ENCODE data around the gene SHISA6. TPM values are rescaled to one million over a fixed set of nuclear protein-coding genes. Genes with fewer than 3 reads are reported as not detected.

The SHISA6 gene
- polyA plus RNA-seq, 1 experiment = not detected

DNA sequence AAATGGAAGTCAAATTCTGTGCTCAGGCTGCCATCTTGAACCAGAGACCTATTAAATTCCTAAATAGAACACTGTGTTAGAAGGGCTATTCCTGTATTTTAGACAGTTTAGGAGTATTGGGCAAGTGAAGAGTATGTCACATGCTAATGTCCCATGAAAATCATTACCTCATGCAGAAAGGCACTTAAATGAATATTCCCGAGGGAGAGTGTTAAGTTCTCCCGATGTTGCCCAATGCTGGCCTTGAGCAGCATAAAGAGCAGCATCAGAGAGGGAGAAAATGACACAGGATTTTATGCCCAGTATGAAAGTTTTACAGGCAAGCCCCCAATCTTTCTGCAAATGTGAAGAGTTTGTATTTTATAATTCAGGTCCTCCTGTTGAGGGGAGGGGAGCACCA is 28.2 kb upstream of the SHISA6 start:
- CTCF ChIA-PET = no interaction called here
- TF ChIP-seq, protein P1, sequence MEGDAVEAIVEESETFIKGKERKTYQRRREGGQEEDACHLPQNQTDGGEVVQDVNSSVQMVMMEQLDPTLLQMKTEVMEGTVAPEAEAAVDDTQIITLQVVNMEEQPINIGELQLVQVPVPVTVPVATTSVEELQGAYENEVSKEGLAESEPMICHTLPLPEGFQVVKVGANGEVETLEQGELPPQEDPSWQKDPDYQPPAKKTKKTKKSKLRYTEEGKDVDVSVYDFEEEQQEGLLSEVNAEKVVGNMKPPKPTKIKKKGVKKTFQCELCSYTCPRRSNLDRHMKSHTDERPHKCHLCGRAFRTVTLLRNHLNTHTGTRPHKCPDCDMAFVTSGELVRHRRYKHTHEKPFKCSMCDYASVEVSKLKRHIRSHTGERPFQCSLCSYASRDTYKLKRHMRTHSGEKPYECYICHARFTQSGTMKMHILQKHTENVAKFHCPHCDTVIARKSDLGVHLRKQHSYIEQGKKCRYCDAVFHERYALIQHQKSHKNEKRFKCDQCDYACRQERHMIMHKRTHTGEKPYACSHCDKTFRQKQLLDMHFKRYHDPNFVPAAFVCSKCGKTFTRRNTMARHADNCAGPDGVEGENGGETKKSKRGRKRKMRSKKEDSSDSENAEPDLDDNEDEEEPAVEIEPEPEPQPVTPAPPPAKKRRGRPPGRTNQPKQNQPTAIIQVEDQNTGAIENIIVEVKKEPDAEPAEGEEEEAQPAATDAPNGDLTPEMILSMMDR (IDR thresholded peaks at IDR 0.05; ENCODE audit: insufficient read depth, low read depth, low read length) = no peak
- Histone ChIP-seq H3K4me3 (ENCODE audit: low read depth, low read length) (no peak overlapping the region), H3K27me3 (ENCODE audit: control insufficient read depth, insufficient read depth, low read length) (no peaks in the 10 kb centered on the region), H3K36me3 (ENCODE audit: control insufficient read depth, insufficient read depth, low read length) (no peaks in the 10 kb centered on the region)
- POLR2A ChIA-PET = no interaction called here
- no peak for DNase-seq (ENCODE audit: low read depth)

DNA sequence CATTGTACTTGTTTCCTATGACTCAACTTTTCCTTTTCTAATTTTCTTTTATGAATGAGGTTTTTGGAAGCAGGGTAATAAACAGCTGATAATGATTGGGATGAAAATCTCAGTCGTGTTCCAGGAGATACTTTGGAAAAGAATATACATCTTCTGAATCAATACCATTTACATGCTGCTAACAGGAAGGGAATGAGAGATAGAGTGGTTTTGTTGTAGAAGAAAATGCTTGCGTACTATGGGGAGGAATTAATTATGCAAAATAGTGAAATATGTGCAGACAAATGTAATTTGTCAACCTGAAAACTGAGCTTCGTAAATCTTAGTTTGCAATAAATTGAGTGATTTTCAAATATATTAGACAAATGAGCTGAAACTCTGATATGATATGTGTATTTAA is 24.0 kb upstream of the SHISA6 start:
- no peaks in the 10 kb centered on the region for H3K27me3 ChIP-seq (ENCODE audit: control insufficient read depth, insufficient read depth, low read length)
- ChIA-PET POLR2A (no interaction called here), CTCF (no interaction called here)
- TF ChIP-seq, protein P1 (IDR thresholded peaks at IDR 0.05; ENCODE audit: insufficient read depth, low read depth, low read length) = no peak
- no peak overlapping the region for H3K4me3 ChIP-seq (ENCODE audit: low read depth, low read length)
- no peak for DNase-seq (ENCODE audit: low read depth)
- no peaks in the 10 kb centered on the region for H3K36me3 ChIP-seq (ENCODE audit: control insufficient read depth, insufficient read depth, low read length)

DNA sequence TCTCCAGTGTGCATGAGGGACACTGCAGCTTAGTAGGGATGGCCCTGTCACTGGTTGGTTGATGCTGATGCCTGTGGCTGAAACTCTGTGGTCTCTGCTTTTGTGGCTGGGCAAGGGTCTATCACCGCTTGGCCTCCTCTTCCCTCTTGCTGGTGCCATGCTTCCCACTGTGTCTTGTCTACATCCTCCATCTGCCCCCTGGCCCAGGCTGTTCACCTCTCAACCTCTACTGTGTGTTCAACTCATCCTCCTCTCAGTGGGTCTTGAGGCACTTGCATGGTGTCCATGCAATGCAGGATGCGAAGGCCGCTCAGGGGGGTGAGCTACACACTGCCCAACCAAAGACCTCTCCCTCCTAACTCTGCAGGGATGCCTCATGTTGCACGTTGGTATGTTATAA is 19.8 kb upstream of the SHISA6 start:
- Histone ChIP-seq H3K4me3 (ENCODE audit: low read depth, low read length) (no peak overlapping the region), H3K27me3 (ENCODE audit: control insufficient read depth, insufficient read depth, low read length) (no peaks in the 10 kb centered on the region), H3K36me3 (ENCODE audit: control insufficient read depth, insufficient read depth, low read length) (no peaks in the 10 kb centered on the region)
- TF ChIP-seq, protein P1 (IDR thresholded peaks at IDR 0.05; ENCODE audit: insufficient read depth, low read depth, low read length) = no peak
- ChIA-PET CTCF (no interaction called here), POLR2A (no interaction called here)
- no peak for DNase-seq (ENCODE audit: low read depth)

DNA sequence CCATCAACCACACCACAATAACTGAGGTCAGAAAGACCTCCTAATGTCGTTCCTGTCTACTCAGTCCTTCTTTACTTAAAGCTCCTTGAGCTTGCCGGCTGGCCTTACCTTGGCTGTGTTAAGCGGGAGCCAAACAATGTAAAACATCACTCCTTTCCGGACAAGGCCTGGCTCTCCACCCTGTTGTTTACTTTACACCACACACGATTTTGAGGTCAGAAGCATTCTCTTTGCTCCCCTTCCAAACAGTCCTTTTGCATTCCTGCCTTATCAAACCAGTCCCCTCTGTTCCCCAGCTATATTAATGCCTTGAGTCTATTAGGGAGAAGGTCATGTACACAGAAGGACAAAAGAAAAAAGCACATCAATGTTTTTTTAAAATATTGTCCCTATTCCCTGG is 19.3 kb upstream of the SHISA6 start:
- DNase-seq (ENCODE audit: low read depth) = no peak
- ChIA-PET CTCF (no interaction called here), POLR2A (no interaction called here)
- no peak overlapping the region for H3K4me3 ChIP-seq (ENCODE audit: low read depth, low read length)
- H3K27me3 ChIP-seq (ENCODE audit: control insufficient read depth, insufficient read depth, low read length) = no peaks in the 10 kb centered on the region
- TF ChIP-seq, protein P1 (IDR thresholded peaks at IDR 0.05; ENCODE audit: insufficient read depth, low read depth, low read length) = no peak
- no peaks in the 10 kb centered on the region for H3K36me3 ChIP-seq (ENCODE audit: control insufficient read depth, insufficient read depth, low read length)

DNA sequence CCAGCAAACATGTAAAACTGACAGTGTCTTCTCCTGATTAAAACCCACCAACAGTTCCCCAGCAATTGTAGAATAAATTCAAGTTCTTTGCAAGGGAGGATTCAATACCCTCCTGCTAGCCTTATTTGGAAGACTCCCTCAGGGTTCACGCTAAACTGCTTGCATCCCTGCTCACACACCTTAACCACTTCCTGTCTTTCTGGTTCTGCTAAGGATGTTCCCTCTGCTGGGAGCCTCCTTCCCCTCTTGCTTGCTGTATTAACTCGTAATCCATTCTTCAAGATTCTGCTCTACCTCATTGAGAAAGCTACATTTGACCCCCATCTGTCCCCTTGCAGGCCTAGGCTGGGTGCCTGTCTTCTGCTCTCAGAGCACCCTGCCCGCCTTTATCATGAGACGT is 2.3 kb upstream of the SHISA6 start:
- POLR2A ChIA-PET = no interaction called here
- H3K36me3 ChIP-seq (ENCODE audit: control insufficient read depth, insufficient read depth, low read length) = no peaks in the 10 kb centered on the region
- TF ChIP-seq, protein P1 (IDR thresholded peaks at IDR 0.05; ENCODE audit: insufficient read depth, low read depth, low read length) = no peak
- CTCF ChIA-PET = no interaction called here
- no peak for DNase-seq (ENCODE audit: low read depth)
- H3K4me3 ChIP-seq (ENCODE audit: low read depth, low read length) = no peak overlapping the region
- H3K27me3 ChIP-seq (ENCODE audit: control insufficient read depth, insufficient read depth, low read length) = peaks cover 4% of the 10 kb centered on the region; the same call in 1 of the 2 replicates
